Sigmoid colon (tissue), 7 donors: ENCODE results near the gene MYT1. TPM values are rescaled to one million over a fixed set of nuclear protein-coding genes. Genes with fewer than 3 reads are reported as not detected.

Experiments
- DNase-seq: peaks from one replicate; pipeline ENCODE4 v3.0.0-alpha.2; 2019
- H3K27ac ChIP-seq, 4 donors: fragments of 200-600 bp; sonication (generic); one replicate each; pipeline ENCODE4 v1.5.1; 2016 to 2019; ENCODE audit warnings: mild to moderate bottlenecking in 1 of 4
- H3K27me3 ChIP-seq, 3 donors: fragments of 200-600 bp; sonication (generic); one replicate each; pipeline ENCODE4 v1.5.1; 2019; ENCODE audit warnings: mild to moderate bottlenecking in 1 of 3
- H3K36me3 ChIP-seq, 4 donors: fragments of 200-600 bp; sonication (generic); one replicate each; pipeline ENCODE4 v1.5.1; 2016 to 2019
- H3K4me1 ChIP-seq, 4 donors: fragments of 200-600 bp; sonication (generic); one replicate each; pipeline ENCODE4 v1.5.1; 2017 to 2019
- H3K4me3 ChIP-seq, 4 donors: fragments of 200-600 bp; sonication (generic); one replicate each; pipeline ENCODE4 v1.5.1; 2017 to 2019; ENCODE audit warnings: mild to moderate bottlenecking in 2 of 4, moderate library complexity in 1 of 4
- H3K9me3 ChIP-seq, 4 donors: fragments of 200-600 bp in 3 of 4; sonication (generic) in 3 of 4; one replicate each; pipeline versions ENCODE4 v1.5.1 to v1.6.1; 2013 to 2019
- CTCF ChIP-seq, 4 experiments: fragments of 450-650 bp in 3 of 4; fragments of 200-600 bp in 1 of 4; IDR thresholded peaks; one replicate each; pipeline ENCODE4 v1.5.1; 2016 to 2019; ENCODE audit warnings: antibody characterized with exemption in 4 of 4, mild to moderate bottlenecking in 3 of 4, moderate library complexity in 2 of 4
- EP300 ChIP-seq, 4 donors: sonication (generic); formaldehyde crosslinking; IDR thresholded peaks; one replicate each; pipeline ENCODE4 v1.6.1; 2017; ENCODE audit warnings: antibody characterized with exemption in 4 of 4
- POLR2A ChIP-seq, 2 donors: fragments of 450-650 bp; IDR thresholded peaks; one replicate each; pipeline ENCODE4 v1.6.1; 2016; ENCODE audit warnings: antibody characterized with exemption in 2 of 2, mild to moderate bottlenecking in 2 of 2, moderate library complexity in 2 of 2
- POLR2AphosphoS5 ChIP-seq, 4 donors: sonication (generic); formaldehyde crosslinking; IDR thresholded peaks; one replicate each; pipeline ENCODE4 v1.6.1; 2017; ENCODE audit warnings: antibody characterized with exemption in 4 of 4
- WGBS, 2 donors: extraction: QIAGEN DNeasy Blood & Tissue Kit; methylation state at CpG; one replicate each; pipeline ENCODE4 v1.1.7; 2013; 5-methylcytosine and 5-hydroxymethylcytosine counted together
- intact Hi-C: fragments of 100-400 bp; cut with DNase I; formaldehyde crosslinking; loops from one replicate; pipeline ENCODE4 v1.15.1; 2023
- polyA plus RNA-seq, 3 donors: library from polyadenylated mRNA; stranded (reverse); fragments of 200-250 nt; gene quantifications; one replicate each; pipeline ENCODE4 v1.2.3, GENCODE V29; 2013
- total RNA-seq, 4 donors: library from RNA; depleted of rRNA; stranded (reverse); fragments of >200 nt; gene quantifications; one replicate each; pipeline ENCODE4 v1.1.0, GENCODE V29; 2016
- donor health status: healthy with polysubstance abuse.
- donor health status: Bipolar disorder and iron deficiency.
- donor health status: healthy.

The MYT1 gene
- total and polyA plus RNA-seq, 7 donors = under 0.01 to 1.1 (median 0.27) TPM; not detected in 2

- intact Hi-C loops = no loop called here
- Histone ChIP-seq H3K27me3 (peaks cover 18 to 83% (median 61%) of the 10 kb centered on the region in 3 donors), H3K27ac (no peak overlapping the region), H3K36me3 (no peaks in the 10 kb centered on the region), H3K9me3 (no peaks in the 10 kb centered on the region), H3K4me1 (no peaks in the 10 kb centered on the region), H3K4me3 (no peak overlapping the region)
- no peak for DNase-seq
- TF ChIP-seq POLR2A (IDR thresholded peaks at IDR 0.05) (no peak), CTCF (IDR thresholded peaks at IDR 0.05) (no peak), POLR2AphosphoS5 (IDR thresholded peaks at IDR 0.05) (no peak), EP300 (IDR thresholded peaks at IDR 0.05) (no peak)
- WGBS, 2 donors = 59 to 63% methylated on average over 7 of the region's 7 CpGs
Measured at GRCh38 chr20:64159711-64160110, 4.5 kb upstream of the MYT1 start.

GRCh38 chr20:64160118-64160517 is 4.1 kb upstream of the MYT1 start:
- Histone ChIP-seq H3K4me1 (no peaks in the 10 kb centered on the region), H3K36me3 (no peaks in the 10 kb centered on the region), H3K9me3 (no peaks in the 10 kb centered on the region), H3K27ac (no peak overlapping the region), H3K27me3 (peaks cover 18 to 83% (median 61%) of the 10 kb centered on the region in 3 donors), H3K4me3 (no peak overlapping the region)
- WGBS, 2 donors = 49 to 52% methylated on average over 5 of the region's 5 CpGs
- no peak for DNase-seq
- no peak for TF ChIP-seq CTCF (IDR thresholded peaks at IDR 0.05)
- no peak for TF ChIP-seq POLR2A (IDR thresholded peaks at IDR 0.05)
- no peak for TF ChIP-seq EP300 (IDR thresholded peaks at IDR 0.05)
- no peak for TF ChIP-seq POLR2AphosphoS5 (IDR thresholded peaks at IDR 0.05)
- intact Hi-C loops = no loop called here

GRCh38 chr20:64160526-64161355 is 3.5 kb upstream of the MYT1 start:
- Histone ChIP-seq H3K9me3 (no peaks in the 10 kb centered on the region), H3K27me3 (peaks cover 18 to 88% (median 63%) of the 10 kb centered on the region in 3 donors), H3K36me3 (no peaks in the 10 kb centered on the region), H3K4me3 (no peak overlapping the region), H3K4me1 (no peaks in the 10 kb centered on the region), H3K27ac (no peak overlapping the region)
- WGBS, 2 donors = 60 to 68% methylated on average over 32 of the region's 32 CpGs
- TF ChIP-seq POLR2A (IDR thresholded peaks at IDR 0.05) (no peak), CTCF (IDR thresholded peaks at IDR 0.05) (no peak), EP300 (IDR thresholded peaks at IDR 0.05) (no peak), POLR2AphosphoS5 (IDR thresholded peaks at IDR 0.05) (no peak)
- DNase-seq = no peak
- intact Hi-C loops = no loop called here

GRCh38 chr20:64161356-64162238 is 2.7 kb upstream of the MYT1 start:
- no peak for DNase-seq
- WGBS, 2 donors = 19 to 24% methylated on average over 33 of the region's 33 CpGs
- no peaks in the 10 kb centered on the region for H3K36me3 ChIP-seq
- peaks cover 18 to 96% (median 63%) of the 10 kb centered on the region in 3 donors for H3K27me3 ChIP-seq
- TF ChIP-seq EP300 (IDR thresholded peaks at IDR 0.05) = no peak
- TF ChIP-seq CTCF (IDR thresholded peaks at IDR 0.05) = no peak
- TF ChIP-seq POLR2AphosphoS5 (IDR thresholded peaks at IDR 0.05) = no peak
- TF ChIP-seq POLR2A (IDR thresholded peaks at IDR 0.05) = no peak
- no peaks in the 10 kb centered on the region for H3K4me1 ChIP-seq
- no peaks in the 10 kb centered on the region for H3K9me3 ChIP-seq
- H3K4me3 ChIP-seq = no peak overlapping the region
- intact Hi-C loops = no loop called here
- no peak overlapping the region for H3K27ac ChIP-seq
